Activated CD8-positive, alpha-beta memory T cell treated with anti-CD3 and anti-CD28 coated beads for 1 hour (primary cell): ENCODE results near the gene UBR1.
"Not testable (repeated sequence)": the region's sequence is repeated elsewhere in the genome, so short reads cannot be mapped to it uniquely, and the experiment has no call there.

Source experiments
- DNase-seq, 2 donors: peaks; one replicate each; pipeline ENCODE4 v3.0.0-alpha.2; 2020; ENCODE audit warnings: low read depth in 1 of 2; ENCODE audit errors: extremely low read depth in 1 of 2

Gene UBR1

GRCh38 chr15:43067717-43068461, 37.9 kb downstream of the UBR1 start:
- no peak for DNase-seq

- DNase-seq, result no peak
These were observed 49.1 kb downstream of the UBR1 start for GRCh38 chr15:43056696-43057095.

- DNase-seq, result no peak
These were observed 53.0 kb downstream of the UBR1 start for GRCh38 chr15:43052860-43053259.

GRCh38 chr15:43048935-43049334, 56.9 kb downstream of the UBR1 start:
- DNase-seq, result no peak

GRCh38 chr15:43046484-43046883, 59.4 kb downstream of the UBR1 start:
- DNase-seq, result no peak

- no peak for DNase-seq
These were observed 63.0 kb downstream of the UBR1 start for GRCh38 chr15:43042885-43043284.

GRCh38 chr15:43041085-43041484, 64.8 kb downstream of the UBR1 start:
- not testable (repeated sequence) for DNase-seq

GRCh38 chr15:43035240-43035639, 70.6 kb downstream of the UBR1 start:
- not testable (repeated sequence) for DNase-seq

- no peak for DNase-seq
These were observed 76.4 kb downstream of the UBR1 start for GRCh38 chr15:43029476-43029875.

GRCh38 chr15:43025150-43025549, 80.7 kb downstream of the UBR1 start:
- no peak for DNase-seq

- not testable (repeated sequence) for DNase-seq
These were observed 91.2 kb downstream of the UBR1 start for GRCh38 chr15:43014671-43015070.

- no peak for DNase-seq
These were observed 96.6 kb downstream of the UBR1 start for GRCh38 chr15:43009206-43009605.

- no peak for DNase-seq
These were observed 97.7 kb downstream of the UBR1 start for GRCh38 chr15:43008150-43008549.

GRCh38 chr15:43007551-43007950, 98.3 kb downstream of the UBR1 start:
- DNase-seq, result no peak

- DNase-seq, result no peak
These were observed 98.8 kb downstream of the UBR1 start for GRCh38 chr15:43006991-43007390.

GRCh38 chr15:43004886-43005595, 100.8 kb downstream of the UBR1 start:
- DNase-seq, result not testable (repeated sequence)

GRCh38 chr15:42999201-42999779, 106.5 kb downstream of the UBR1 start:
- DNase-seq, result no peak

GRCh38 chr15:42996871-42997270, 109.0 kb downstream of the UBR1 start:
- DNase-seq, result no peak

GRCh38 chr15:42994546-42994945, 111.3 kb downstream of the UBR1 start:
- DNase-seq, result no peak

- no peak for DNase-seq
These were observed 113.2 kb downstream of the UBR1 start for GRCh38 chr15:42992626-42993025.

- no peak for DNase-seq
These were observed 119.0 kb downstream of the UBR1 start for GRCh38 chr15:42986693-42987342.
